K562 (cell line): Measurements from ENCODE around the gene GALNT17. TPM values are rescaled to one million over a fixed set of nuclear protein-coding genes. Genes with fewer than 3 reads are reported as not detected.

Source experiments
- ATAC-seq: fragments of 200-7000 bp; cut with Tn5 transposase; 3 replicates; pipeline ENCODE4 v1.9.1; 2020; ENCODE audit warnings: moderate library complexity
- BruUV-seq: library from RNA; stranded (reverse); fragments of 400-500 nt; replicated peaks from 2 replicates; lab custom pipeline; 2021; lab: Mats Ljungman, UMichigan
- CTCF ChIA-PET: fragments of 300-600 bp; formaldehyde crosslinking; extraction: SDS; loops from one replicate; lab custom pipeline; 2021; ENCODE audit warnings: low intra/inter-chr PET ratio; lab: Yijun Ruan, JAX
- POLR2A ChIA-PET: fragments of 300-600, 350-650 bp; sonication (Branson Sonifier 250); formaldehyde crosslinking; extraction: SDS; loops from one replicate; lab custom pipeline; 2021; ENCODE audit warnings: antibody characterized with exemption, inconsistent platforms; lab: Yijun Ruan, JAX
- DNase-seq, 4 experiments: peaks; one replicate each; pipeline versions ENCODE4 v3.0.0 to v3.0.0-alpha.2; 2011 to 2018; ENCODE audit warnings: low spot score in 3 of 4, mixed read lengths in 3 of 4; ENCODE audit errors: extremely low read depth in 1 of 4
- FAIRE-seq: peaks from 2 replicates; lab custom pipeline; 2011; peaks lifted over from hg19 to GRCh38; lab: Jason Lieb, UNC
- H2AFZ ChIP-seq: 2 replicates; pipeline ENCODE4 v1.6.0; 2011; ENCODE audit warnings: low read depth, low read length, control low read depth, inconsistent platforms
- H3K27ac ChIP-seq: fragments of 200-600 bp; 3 replicates; pipeline ENCODE4 v1.8.0; 2011; ENCODE audit warnings: low read depth, mild to moderate bottlenecking, control low read depth, inconsistent platforms, low read length, moderate library complexity, mixed read lengths; ENCODE audit errors: extremely low read depth
- H3K27me3 ChIP-seq, 2 experiments: fragments of 300-600 bp in 1 of 2; 2 replicates in 1 of 2; 3 replicates in 1 of 2; pipeline versions ENCODE4 v1.6.0 to v1.8.0; 2011; ENCODE audit warnings: inconsistent platforms in 2 of 2, low read length in 2 of 2, mild to moderate bottlenecking in 1 of 2, mixed read lengths in 1 of 2, moderate library complexity in 1 of 2; ENCODE audit not compliant: control insufficient read depth in 2 of 2, insufficient read depth in 2 of 2
- H3K36me3 ChIP-seq: fragments of 300-600 bp; 3 replicates; pipeline ENCODE4 v1.8.0; 2011; ENCODE audit warnings: mild to moderate bottlenecking, low read length, inconsistent platforms; ENCODE audit not compliant: control insufficient read depth, insufficient read depth
- H3K4me1 ChIP-seq, 2 experiments: fragments of 200-600 bp in 1 of 2; replicated peaks in 1 of 2; 2 replicates in 1 of 2; 3 replicates in 1 of 2; pipeline versions ENCODE4 v1.5.1 to v1.8.0; 2011; ENCODE audit warnings: inconsistent platforms in 2 of 2, low read length in 2 of 2, mild to moderate bottlenecking in 1 of 2, mixed read lengths in 1 of 2, moderate library complexity in 1 of 2; ENCODE audit not compliant: control insufficient read depth in 2 of 2, insufficient read depth in 2 of 2
- H3K4me2 ChIP-seq: 2 replicates; pipeline ENCODE4 v1.6.1; 2011; ENCODE audit warnings: low read length, control low read depth, inconsistent platforms, mixed read lengths; ENCODE audit not compliant: insufficient read depth
- H3K4me3 ChIP-seq: fragments of 200-600 bp; sonication (generic), shearing (Covaris generic); 2 replicates; pipeline ENCODE4 v1.5.1; 2016; ENCODE audit warnings: control low read depth, inconsistent platforms
- H3K79me2 ChIP-seq: fragments of 200-600 bp; 3 replicates; pipeline ENCODE4 v1.8.0; 2011; ENCODE audit warnings: low read length, inconsistent platforms; ENCODE audit not compliant: control insufficient read depth, insufficient read depth
- H3K9ac ChIP-seq, 2 experiments: 2 replicates each; pipeline versions ENCODE4 v1.6.0 to v1.6.1; 2011; ENCODE audit warnings: low read depth in 2 of 2, low read length in 2 of 2, control low read depth in 1 of 2, inconsistent platforms in 1 of 2, mild to moderate bottlenecking in 1 of 2, mixed read lengths in 1 of 2; ENCODE audit not compliant: insufficient read depth in 1 of 2
- H3K9me1 ChIP-seq: one replicate; pipeline ENCODE4 v1.6.0; 2011; ENCODE audit warnings: inconsistent platforms, mild to moderate bottlenecking, low read length, moderate library complexity; ENCODE audit not compliant: control insufficient read depth, insufficient read depth
- H3K9me3 ChIP-seq: replicated peaks from 2 replicates; pipeline ENCODE4 v1.5.1; 2011; ENCODE audit warnings: low read depth, low read length, inconsistent platforms; ENCODE audit not compliant: control insufficient read depth, insufficient read depth
- H4K20me1 ChIP-seq: replicated peaks from 2 replicates; pipeline ENCODE4 v1.6.1; 2011; ENCODE audit warnings: low read length, inconsistent platforms, mixed read lengths; ENCODE audit not compliant: control insufficient read depth, insufficient read depth
- BRCA1 ChIP-seq, 2 experiments: fragments of 450-650 bp in 1 of 2; sonication (generic) in 1 of 2; formaldehyde crosslinking in 1 of 2; IDR thresholded peaks; 2 replicates each; pipeline versions ENCODE4 v1.5.0 to v1.6.1; 2017 to 2020; ENCODE audit warnings: mild to moderate bottlenecking in 1 of 2, missing genetic modification reagents in 1 of 2
- FOS ChIP-seq: IDR thresholded peaks from 3 replicates; pipeline ENCODE4 v1.6.1; 2011; ENCODE audit not compliant: insufficient read length; ENCODE audit errors: extremely low read depth
- HDAC1 ChIP-seq, 2 experiments: fragments of 450-650 bp; IDR thresholded peaks; 2 replicates each; pipeline ENCODE4 v1.6.1; 2016 to 2017; ENCODE audit warnings: inconsistent platforms in 1 of 2, mild to moderate bottlenecking in 1 of 2, moderate library complexity in 1 of 2
- HNRNPK ChIP-seq: fragments of 200-400 bp; formaldehyde crosslinking; IDR thresholded peaks from one replicate; pipeline ENCODE4 v1.6.1; 2018; ENCODE audit warnings: mild to moderate bottlenecking, low read depth, low read length; ENCODE audit not compliant: poor library complexity, severe bottlenecking
- JUNB ChIP-seq: fragments of 450-650 bp; formaldehyde crosslinking; conservative IDR thresholded peaks from 2 replicates; pipeline ENCODE4 v1.4.0; 2020; ENCODE audit warnings: mild to moderate bottlenecking
- MEF2A ChIP-seq: IDR thresholded peaks from 2 replicates; pipeline ENCODE4 v1.6.1; 2011; ENCODE audit warnings: low read depth, mild to moderate bottlenecking, low read length, moderate library complexity; ENCODE audit not compliant: control insufficient read depth
- PYGO2 ChIP-seq: fragments of 450-650 bp; IDR thresholded peaks from 2 replicates; pipeline ENCODE4 v1.6.1; 2016; ENCODE audit warnings: mild to moderate bottlenecking, missing genetic modification characterization, moderate library complexity, missing compliant biosample characterization
- SMAD2 ChIP-seq: fragments of 150-350 bp; IDR thresholded peaks from 2 replicates; pipeline ENCODE4 v1.6.1; 2014; ENCODE audit warnings: low read depth, mild to moderate bottlenecking, low read length
- TRIM25 ChIP-seq: fragments of 450-650 bp; IDR thresholded peaks from 2 replicates; pipeline ENCODE4 v1.7.0; 2016; ENCODE audit warnings: borderline replicate concordance
- ZHX1 ChIP-seq: fragments of 150-350 bp; conservative IDR thresholded peaks from 2 replicates; pipeline ENCODE4 v1.6.1; 2014; ENCODE audit warnings: low read length
- ZNF124 ChIP-seq: sonication (generic); formaldehyde crosslinking; IDR thresholded peaks from 2 replicates; pipeline ENCODE4 v1.8.1; 2022; ENCODE audit warnings: missing genetic modification reagents
- ZNF431 ChIP-seq: sonication (generic); formaldehyde crosslinking; IDR thresholded peaks from 2 replicates; pipeline ENCODE4 v1.8.0; 2022; ENCODE audit warnings: mild to moderate bottlenecking, missing genetic modification reagents
- ZNF436 ChIP-seq: fragments of 250-450, 450-650 bp; sonication (Bioruptor Pico); formaldehyde crosslinking; IDR thresholded peaks from 2 replicates; pipeline ENCODE4 v1.7.0; 2020; ENCODE audit warnings: mild to moderate bottlenecking
- ZNF584 ChIP-seq: fragments of 200-800 bp; sonication (Bioruptor generic); IDR thresholded peaks from 2 replicates; pipeline ENCODE4 v1.6.1; 2016; ENCODE audit warnings: low read depth, mild to moderate bottlenecking, missing genetic modification characterization, missing compliant biosample characterization
- ZNF655 ChIP-seq: fragments of 250-450 bp; sonication (Bioruptor Pico); IDR thresholded peaks from 2 replicates; pipeline ENCODE4 v1.5.0; 2021
- ZNF780A ChIP-seq: fragments of 250-450 bp; sonication (Bioruptor Pico); IDR thresholded peaks from 2 replicates; pipeline ENCODE4 v1.5.0; 2021; ENCODE audit warnings: mild to moderate bottlenecking
- WGBS: fragments of 100-300 bp; shearing (Covaris generic); methylation state at CpG from one replicate; pipeline ENCODE4 v1.1.6; 2016; ENCODE audit warnings: low coverage, mixed read lengths; ENCODE audit not compliant: insufficient coverage; ENCODE audit errors: missing lambda C conversion rate; 5-methylcytosine and 5-hydroxymethylcytosine counted together
- in situ Hi-C: fragments of 300-500 bp; cut with MboI; formaldehyde crosslinking; loops from 4 replicates; pipeline ENCODE4 v1.15.0; 2018; ENCODE audit warnings: inconsistent platforms, mixed read lengths
- intact Hi-C: fragments of 100-400 bp; cut with micrococcal nuclease; formaldehyde crosslinking; loops from 2 replicates; pipeline ENCODE4 v1.14.2; 2022
- polyA plus RNA-seq, 8 experiments: library from polyadenylated mRNA; depleted of rRNA in 4 of 8; stranded (reverse) in 5 of 8; unstranded in 3 of 8; fragments of >200 nt; fragmentation: Nextera tagmentation in 2 of 8; fragmentation: Illumina TruSeq in 1 of 8; extraction: Ambion mirVana in 2 of 8; extraction: Trizol in 1 of 8; gene quantifications; 2 replicates each; pipeline versions ENCODE4 v1.2.1 to v1.2.3, GENCODE V29; 2011 to 2014; ENCODE audit warnings: inconsistent platforms in 1 of 8, missing spikeins in 1 of 8
- total RNA-seq, 7 experiments: library from RNA; depleted of rRNA in 6 of 7; stranded (reverse); fragments of >200 nt in 6 of 7; fragmentation: Illumina TruSeq in 2 of 7; extraction: Trizol in 2 of 7; gene quantifications; 2 replicates each; pipeline versions ENCODE4 v1.2.1 to v1.2.3, GENCODE V29; 2011 to 2021; ENCODE audit warnings: low replicate concordance in 1 of 7

Gene GALNT17
- total and polyA plus RNA-seq, 9 of the 15 experiments (the other 6 are each of a cell fraction or from before 2014, with no cell fraction given) = not detected

- no peak for TF ChIP-seq TRIM25
- no peak for TF ChIP-seq BRCA1 (IDR thresholded peaks at IDR 0.05)
- TF ChIP-seq BRCA1 (CRISPR knock-in tag; IDR thresholded peaks at IDR 0.05) = no peak
- no peak for TF ChIP-seq PYGO2 (tag)
- no peak for TF ChIP-seq JUNB (CRISPR knock-in tag)
- TF ChIP-seq ZNF655 (CRISPR knock-in tag) = no peak
- TF ChIP-seq FOS = no peak
- no peak for TF ChIP-seq ZNF780A (CRISPR knock-in tag)
- TF ChIP-seq ZNF436 = no peak
- TF ChIP-seq, all 486 proteins: peak for 0
These were observed 536.6 kb downstream of the GALNT17 start (continued) for GRCh38 chr7:71668572-71668971.

DNA sequence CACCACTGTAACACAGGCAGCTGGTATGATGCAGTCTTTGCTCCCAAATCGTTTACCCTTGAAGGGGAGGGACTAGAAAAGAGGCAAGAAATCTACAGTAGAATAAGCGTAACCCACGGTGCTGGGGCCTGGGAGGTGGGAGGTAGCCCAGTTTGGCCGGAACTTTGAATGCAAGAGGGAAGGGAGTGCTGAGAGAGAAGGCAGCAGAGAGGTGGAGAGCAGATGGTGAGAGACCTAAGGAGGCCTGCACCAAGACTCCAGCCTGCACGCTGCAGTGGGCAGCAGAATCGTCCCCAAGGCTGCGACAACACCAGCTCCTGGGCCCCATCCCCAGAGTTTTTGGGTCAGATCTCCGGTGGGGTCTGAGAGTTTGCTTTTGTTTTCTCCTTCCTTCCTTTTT lies 547.5 kb downstream of the GALNT17 start:
- no peak for ATAC-seq
- H3K27me3 ChIP-seq = peaks cover 3 to 15% of the 10 kb centered on the region in 2 experiments; a peak in 3 of 5 replicates
- no peak overlapping the region for H3K4me2 ChIP-seq
- BruUV-seq = no TSS peak
- intact Hi-C loops = no loop called here
- TF ChIP-seq ZHX1 (no peak), ZNF124 (no peak), ZNF431 (CRISPR knock-in tag) (no peak), HDAC1 (IDR thresholded peaks at IDR 0.05) (no peak), ZNF584 (CRISPR knock-in tag) (no peak), MEF2A (no peak), SMAD2 (no peak), HNRNPK (no peak)
- no peak overlapping the region for H2AFZ ChIP-seq
- no peak for FAIRE-seq
- H3K9me1 ChIP-seq = no peaks in the 10 kb centered on the region
- POLR2A ChIA-PET = no interaction called here
- no peak overlapping the region for H3K9ac ChIP-seq
- no peaks in the 10 kb centered on the region for H3K79me2 ChIP-seq
- no peak overlapping the region for H3K27ac ChIP-seq
- H3K9me3 ChIP-seq = no peaks in the 10 kb centered on the region
- H3K36me3 ChIP-seq = no peaks in the 10 kb centered on the region
- in situ Hi-C loops = no loop called here
- no peak overlapping the region for H3K4me3 ChIP-seq
- H4K20me1 ChIP-seq = no peaks in the 10 kb centered on the region
- WGBS = 2% methylated on average over 7 of the region's 8 CpGs
- no peaks in the 10 kb centered on the region for H3K4me1 ChIP-seq
- CTCF ChIA-PET = no interaction called here
- DNase-seq = no peak
